HEK293 (cell line): ENCODE results near the gene DYRK4.

ENCODE experiments used
- BCL11A ChIP-seq: fragments of 450-650 bp; formaldehyde crosslinking; IDR thresholded peaks from 2 replicates; pipeline ENCODE4 v1.5.1; 2016; ENCODE audit warnings: low read depth, missing biosample characterization, missing genetic modification characterization
- EGR2 ChIP-seq: fragments of 450-650 bp; formaldehyde crosslinking; IDR thresholded peaks from 2 replicates; pipeline ENCODE4 v1.5.1; 2016; ENCODE audit warnings: low read depth, missing biosample characterization, missing genetic modification characterization
- GLIS1 ChIP-seq: fragments of 450-650 bp; formaldehyde crosslinking; IDR thresholded peaks from 2 replicates; pipeline ENCODE4 v1.5.1; 2016; ENCODE audit warnings: missing biosample characterization, missing genetic modification characterization
- HOXC10 ChIP-seq: sonication (generic); formaldehyde crosslinking; IDR thresholded peaks from 2 replicates; pipeline ENCODE4 v1.8.1; 2023; ENCODE audit warnings: mild to moderate bottlenecking, missing genetic modification reagents
- INSM2 ChIP-seq: fragments of 450-650 bp; formaldehyde crosslinking; IDR thresholded peaks from 2 replicates; pipeline ENCODE4 v1.5.1; 2016; ENCODE audit warnings: missing biosample characterization, missing genetic modification characterization
- KLF8 ChIP-seq: fragments of 450-650 bp; formaldehyde crosslinking; IDR thresholded peaks from 2 replicates; pipeline ENCODE4 v1.5.1; 2016; ENCODE audit warnings: missing biosample characterization, missing genetic modification characterization
- MEIS1 ChIP-seq: sonication (generic); formaldehyde crosslinking; IDR thresholded peaks from 2 replicates; pipeline ENCODE4 v1.8.1; 2022; ENCODE audit warnings: missing genetic modification reagents, mild to moderate bottlenecking, borderline replicate concordance
- OVOL3 ChIP-seq: fragments of 450-650 bp; formaldehyde crosslinking; IDR thresholded peaks from 2 replicates; pipeline ENCODE4 v1.5.1; 2016; ENCODE audit warnings: missing biosample characterization, missing genetic modification characterization
- PATZ1 ChIP-seq: fragments of 450-650 bp; formaldehyde crosslinking; IDR thresholded peaks from 2 replicates; pipeline ENCODE4 v1.5.1; 2016; ENCODE audit warnings: missing biosample characterization, missing genetic modification characterization
- PRDM2 ChIP-seq: fragments of 450-650 bp; formaldehyde crosslinking; IDR thresholded peaks from 2 replicates; pipeline ENCODE4 v1.5.1; 2016; ENCODE audit warnings: missing biosample characterization, missing genetic modification characterization, borderline replicate concordance
- RBAK ChIP-seq: fragments of 450-650 bp; formaldehyde crosslinking; IDR thresholded peaks from 2 replicates; pipeline ENCODE4 v1.5.1; 2016; ENCODE audit warnings: missing biosample characterization, missing genetic modification characterization
- TCF7L2 ChIP-seq: IDR thresholded peaks from 2 replicates; pipeline ENCODE4 v1.6.1; 2011; ENCODE audit warnings: low read depth, mild to moderate bottlenecking, inconsistent platforms, low read length, moderate library complexity, borderline replicate concordance
- TRIM28 ChIP-seq: IDR thresholded peaks from 2 replicates; pipeline ENCODE4 v1.6.1; 2011; ENCODE audit warnings: low read length, control low read depth, borderline replicate concordance
- YY1 ChIP-seq: fragments of 450-650 bp; formaldehyde crosslinking; IDR thresholded peaks from 2 replicates; pipeline ENCODE4 v1.5.1; 2018; ENCODE audit warnings: missing biosample characterization, missing genetic modification characterization
- ZBTB17 ChIP-seq: fragments of 450-650 bp; formaldehyde crosslinking; IDR thresholded peaks from 2 replicates; pipeline ENCODE4 v1.5.1; 2016; ENCODE audit warnings: missing biosample characterization, missing genetic modification characterization
- ZBTB20 ChIP-seq: fragments of 450-650 bp; formaldehyde crosslinking; IDR thresholded peaks from 2 replicates; pipeline ENCODE4 v1.5.1; 2016; ENCODE audit warnings: missing biosample characterization, missing genetic modification characterization
- ZNF239 ChIP-seq: fragments of 450-650 bp; formaldehyde crosslinking; IDR thresholded peaks from 2 replicates; pipeline ENCODE4 v1.5.1; 2016; ENCODE audit warnings: missing biosample characterization, missing genetic modification characterization
- ZNF274 ChIP-seq, 2 experiments: fragments of 200-500 bp in 1 of 2; fragments of 450-650 bp in 1 of 2; sonication (Bioruptor generic) in 1 of 2; formaldehyde crosslinking in 1 of 2; IDR thresholded peaks; 2 replicates each; pipeline versions ENCODE4 v1.5.1 to v1.6.1; 2014 to 2016; ENCODE audit warnings: borderline replicate concordance in 1 of 2, inconsistent platforms in 1 of 2, low read length in 1 of 2, missing biosample characterization in 1 of 2, missing genetic modification characterization in 1 of 2
- ZNF324 ChIP-seq: fragments of 450-650 bp; formaldehyde crosslinking; IDR thresholded peaks from 2 replicates; pipeline ENCODE4 v1.5.1; 2016; ENCODE audit warnings: missing biosample characterization, missing genetic modification characterization
- ZNF513 ChIP-seq: fragments of 450-650 bp; IDR thresholded peaks from 2 replicates; pipeline ENCODE4 v1.5.1; 2018; ENCODE audit warnings: missing biosample characterization, missing genetic modification characterization
- ZNF580 ChIP-seq: fragments of 450-650 bp; formaldehyde crosslinking; IDR thresholded peaks from 2 replicates; pipeline ENCODE4 v1.5.1; 2016; ENCODE audit warnings: missing biosample characterization, missing genetic modification characterization
- ZNF768 ChIP-seq: fragments of 450-650 bp; formaldehyde crosslinking; IDR thresholded peaks from 2 replicates; pipeline ENCODE4 v1.5.1; 2018; ENCODE audit warnings: missing biosample characterization, mild to moderate bottlenecking, missing genetic modification characterization
- ZNF785 ChIP-seq: fragments of 450-650 bp; formaldehyde crosslinking; IDR thresholded peaks from 2 replicates; pipeline ENCODE4 v1.5.1; 2016; ENCODE audit warnings: missing biosample characterization, missing genetic modification characterization
- ZNF792 ChIP-seq: fragments of 450-650 bp; formaldehyde crosslinking; IDR thresholded peaks from 2 replicates; pipeline ENCODE4 v1.5.1; 2016; ENCODE audit warnings: missing biosample characterization, missing genetic modification characterization
- ZSCAN5A ChIP-seq: fragments of 450-650 bp; formaldehyde crosslinking; IDR thresholded peaks from 2 replicates; pipeline ENCODE4 v1.5.1; 2016; ENCODE audit warnings: missing biosample characterization, missing genetic modification characterization

DYRK4 gene

GRCh38 chr12:4518106-4518728 lies 43.8 kb upstream of the DYRK4 start (continued):
- TF ChIP-seq ZNF513 (tag by site-specific recombination): no peak
- no peak for TF ChIP-seq OVOL3
- TF ChIP-seq GLIS1: peak; percentile 84
- TF ChIP-seq ZNF239 (tag by site-specific recombination): no peak
- no peak for TF ChIP-seq ZNF785 (tag by site-specific recombination)
- TF ChIP-seq BCL11A (tag by site-specific recombination): peak; percentile 67
- no peak for TF ChIP-seq YY1
- TF ChIP-seq ZNF792 (tag by site-specific recombination): no peak
- no peak for TF ChIP-seq RBAK (tag by site-specific recombination)
- peak; percentile 34; the same call in 1 of the 2 replicates for TF ChIP-seq KLF8 (tag by site-specific recombination)
- TF ChIP-seq ZNF580 (tag by site-specific recombination): no peak
- no peak for TF ChIP-seq PRDM2 (tag by site-specific recombination)
- TF ChIP-seq TRIM28: no peak
- no peak for TF ChIP-seq ZSCAN5A
- TF ChIP-seq INSM2: no peak
- TF ChIP-seq EGR2: no peak
- TF ChIP-seq ZNF324 (tag by site-specific recombination): no peak
- TF ChIP-seq HOXC10 (CRISPR knock-in tag): no peak
- no peak for TF ChIP-seq MEIS1 (CRISPR knock-in tag)
- TF ChIP-seq PATZ1: no peak
- no peak for TF ChIP-seq ZNF768 (tag by site-specific recombination)
- TF ChIP-seq ZBTB20 (tag by site-specific recombination): no peak
- no peak for TF ChIP-seq TCF7L2
- 0 out of 2 replicates have a peak, but pooled peaks have one; percentile 14 for TF ChIP-seq ZBTB17 (tag by site-specific recombination)
- no peak for TF ChIP-seq ZNF274 (IDR thresholded peaks at IDR 0.05; ENCODE audit: low read length)
- no peak for TF ChIP-seq ZNF274 (tag by site-specific recombination; IDR thresholded peaks at IDR 0.05; ENCODE audit: borderline replicate concordance)
